Astrocyte (in vitro differentiated cells and primary cell): ENCODE data around the gene IL10RA. TPM values are rescaled to one million over a fixed set of nuclear protein-coding genes. Genes with fewer than 3 reads are reported as not detected.
"Not testable (repeated sequence)": the region's sequence is repeated elsewhere in the genome, so short reads cannot be mapped to it uniquely, and the experiment has no call there.

Experiments used
- DNase-seq: peaks from one replicate; pipeline ENCODE4 v3.0.0-alpha.2; 2010; ENCODE audit warnings: low read depth
- FAIRE-seq: peaks from 2 replicates; lab custom pipeline; 2011; peaks lifted over from hg19 to GRCh38; lab: Jason Lieb, UNC
- H2AFZ ChIP-seq: 2 replicates; pipeline ENCODE4 v1.6.0; 2012; ENCODE audit warnings: low read depth, low read length, inconsistent platforms
- H3K27ac ChIP-seq: 2 replicates; pipeline ENCODE4 v1.5.1; 2011; ENCODE audit warnings: low read depth, low read length, inconsistent platforms
- H3K27me3 ChIP-seq: 2 replicates; pipeline ENCODE4 v1.6.0; 2011; ENCODE audit warnings: low read length, inconsistent platforms; ENCODE audit not compliant: insufficient read depth
- H3K36me3 ChIP-seq: 2 replicates; pipeline ENCODE4 v1.5.1; 2011; ENCODE audit warnings: low read length, inconsistent platforms; ENCODE audit not compliant: insufficient read depth
- H3K4me1 ChIP-seq: 2 replicates; pipeline ENCODE4 v1.5.1; 2011; ENCODE audit warnings: low read length, inconsistent platforms; ENCODE audit not compliant: insufficient read depth
- H3K4me2 ChIP-seq: 2 replicates; pipeline ENCODE4 v1.6.0; 2012; ENCODE audit warnings: low read length, inconsistent platforms
- H3K4me3 ChIP-seq: 2 replicates; pipeline ENCODE4 v1.5.1; 2011; ENCODE audit warnings: low read depth, mild to moderate bottlenecking, low read length, inconsistent platforms; ENCODE audit not compliant: insufficient read depth
- H3K79me2 ChIP-seq: 2 replicates; pipeline ENCODE4 v1.6.0; 2012; ENCODE audit warnings: mild to moderate bottlenecking, low read length, inconsistent platforms; ENCODE audit not compliant: insufficient read depth
- H3K9ac ChIP-seq: 2 replicates; pipeline ENCODE4 v1.6.0; 2012; ENCODE audit warnings: mild to moderate bottlenecking, low read length, inconsistent platforms
- H3K9me3 ChIP-seq: 2 replicates; pipeline ENCODE4 v1.5.1; 2012; ENCODE audit warnings: low read depth, mild to moderate bottlenecking, low read length, inconsistent platforms; ENCODE audit not compliant: insufficient read depth
- H4K20me1 ChIP-seq: 2 replicates; pipeline ENCODE4 v1.6.0; 2012; ENCODE audit warnings: low read length, inconsistent platforms; ENCODE audit not compliant: insufficient read depth
- H3K27ac Mint-ChIP-seq: one replicate; pipeline ENCODE4 v1.8.0; 2021; ENCODE audit warnings: mild to moderate bottlenecking, mixed read lengths; ENCODE audit not compliant: unreplicated experiment
- H3K27me3 Mint-ChIP-seq: one replicate; pipeline ENCODE4 v1.8.0; 2021; ENCODE audit warnings: low read depth, mixed read lengths; ENCODE audit not compliant: unreplicated experiment
- H3K36me3 Mint-ChIP-seq: one replicate; pipeline ENCODE4 v1.8.0; 2021; ENCODE audit warnings: low read depth, mixed read lengths; ENCODE audit not compliant: unreplicated experiment
- H3K4me1 Mint-ChIP-seq: one replicate; pipeline ENCODE4 v1.8.0; 2021; ENCODE audit warnings: low read depth, mixed read lengths; ENCODE audit not compliant: unreplicated experiment
- H3K4me3 Mint-ChIP-seq: one replicate; pipeline ENCODE4 v1.8.0; 2021; ENCODE audit warnings: mild to moderate bottlenecking, moderate library complexity, mixed read lengths; ENCODE audit not compliant: unreplicated experiment
- H3K9me3 Mint-ChIP-seq: one replicate; pipeline ENCODE4 v1.8.0; 2021; ENCODE audit warnings: mild to moderate bottlenecking, mixed read lengths; ENCODE audit not compliant: unreplicated experiment
- CTCF ChIP-seq: IDR thresholded peaks from 2 replicates; pipeline ENCODE4 v1.5.1; 2011; ENCODE audit warnings: low read depth, mild to moderate bottlenecking, inconsistent platforms, low read length, moderate library complexity; ENCODE audit not compliant: insufficient read depth
- EZH2 ChIP-seq: IDR thresholded peaks from 2 replicates; pipeline ENCODE4 v1.6.1; 2012; ENCODE audit warnings: mild to moderate bottlenecking, low read length, inconsistent platforms; ENCODE audit not compliant: insufficient read depth
- total RNA-seq: library from RNA; stranded (reverse); gene quantifications from 2 replicates; pipeline ENCODE4 v1.2.1, GENCODE V29; 2021

Gene IL10RA
- total RNA-seq, 1 donor from 2014 or later = 0.73 TPM

- H4K20me1 ChIP-seq, H3K9me3 Mint-ChIP-seq, H3K4me1 ChIP-seq, H3K4me3 Mint-ChIP-seq, DNase-seq, H3K79me2 ChIP-seq, H3K9ac ChIP-seq, H3K4me1 Mint-ChIP-seq, H3K4me3 ChIP-seq, H3K27ac Mint-ChIP-seq, H3K36me3 Mint-ChIP-seq, H3K36me3 ChIP-seq, H3K9me3 ChIP-seq, FAIRE-seq, H3K4me2 ChIP-seq, H3K27ac ChIP-seq, H2AFZ ChIP-seq: not testable (repeated sequence)
- H3K27me3 ChIP-seq = peaks cover 12% of the 10 kb centered on the region
- H3K27me3 Mint-ChIP-seq = peaks cover 42% of the 10 kb centered on the region
These were observed 7.8 kb upstream of the IL10RA start for GRCh38 chr11:117978291-117978910.

GRCh38 chr11:117978991-117979390 lies 7.2 kb upstream of the IL10RA start:
- Histone ChIP-seq H4K20me1 (no peaks in the 10 kb centered on the region), H3K4me2 (no peak overlapping the region), H2AFZ (no peak overlapping the region), H3K79me2 (no peaks in the 10 kb centered on the region), H3K27me3 (peaks cover 12% of the 10 kb centered on the region), H3K4me3 (no peak overlapping the region), H3K27ac (no peak overlapping the region), H3K36me3 (no peaks in the 10 kb centered on the region), H3K9me3 (no peaks in the 10 kb centered on the region), H3K4me1 (no peaks in the 10 kb centered on the region), H3K9ac (no peak overlapping the region)
- no peak for TF ChIP-seq CTCF
- no peak for TF ChIP-seq EZH2
- H3K27me3 Mint-ChIP-seq = peaks cover 45% of the 10 kb centered on the region
- H3K27ac Mint-ChIP-seq = no peak overlapping the region
- H3K4me3 Mint-ChIP-seq = no peak overlapping the region
- H3K9me3 Mint-ChIP-seq = peaks cover 9% of the 10 kb centered on the region
- no peaks in the 10 kb centered on the region for H3K36me3 Mint-ChIP-seq
- H3K4me1 Mint-ChIP-seq = no peaks in the 10 kb centered on the region
- FAIRE-seq = no peak
- no peak for DNase-seq

- FAIRE-seq (no peak), DNase-seq (no peak)
- H3K27ac ChIP-seq = no peak overlapping the region
- TF ChIP-seq CTCF (no peak), EZH2 (no peak)
- Mint-ChIP-seq H3K27me3 (peaks cover 47% of the 10 kb centered on the region), H3K4me1 (no peaks in the 10 kb centered on the region), H3K9me3 (peaks cover 9% of the 10 kb centered on the region), H3K4me3 (no peak overlapping the region), H3K27ac (no peak overlapping the region), H3K36me3 (no peaks in the 10 kb centered on the region)
- H3K36me3 ChIP-seq = no peaks in the 10 kb centered on the region
- no peaks in the 10 kb centered on the region for H3K79me2 ChIP-seq
- H3K9ac ChIP-seq = no peak overlapping the region
- H3K4me1 ChIP-seq = no peaks in the 10 kb centered on the region
- H2AFZ ChIP-seq = no peak overlapping the region
- H3K4me3 ChIP-seq = no peak overlapping the region
- no peak overlapping the region for H3K4me2 ChIP-seq
- H3K27me3 ChIP-seq = peaks cover 12% of the 10 kb centered on the region
- no peaks in the 10 kb centered on the region for H3K9me3 ChIP-seq
- no peaks in the 10 kb centered on the region for H4K20me1 ChIP-seq
These were observed 6.5 kb upstream of the IL10RA start for GRCh38 chr11:117979481-117980211.
